ENCODE data around the gene MDFIC. TPM values are rescaled to one million over a fixed set of nuclear protein-coding genes. Genes with fewer than 3 reads are reported as not detected.

MDFIC gene
- total and polyA plus RNA-seq, 12 donors = 11.4 to 172 (median 53.4) TPM

- Histone ChIP-seq H3K27me3 (no peaks in the 10 kb centered on the region), H3K9me3 (replicated peaks in 1 of 3) (no peaks in the 10 kb centered on the region), H3K36me3 (replicated peaks in 1 of 2) (no peaks in the 10 kb centered on the region), H3K4me3 (no peak overlapping the region), H3K27ac (no peak overlapping the region), H3K4me1 (replicated peaks in 1 of 2) (no peaks in the 10 kb centered on the region)
- 92 to 96% (median 94%) methylated on average over 3 of the region's 3 CpGs for WGBS, 4 donors
- TF ChIP-seq CTCF (IDR thresholded peaks at IDR 0.05) = no peak
- no peak for TF ChIP-seq POLR2A (IDR thresholded peaks at IDR 0.05)
- DNase-seq = no peak
- intact Hi-C loops (cut with DNase I) = loop anchor here in 1 of 2 donors (10.0 kb wide), 1 partner anchor 48 kb away; the partner anchor contains the start of gene MDFIC
These were observed 50.7 kb downstream of the MDFIC start for GRCh38 chr7:114972567-114972966.

- intact Hi-C loops (cut with DNase I) = loop anchor here in 1 of 2 donors (10.0 kb wide), 1 partner anchor 48 kb away; the partner anchor contains the start of gene MDFIC
- Histone ChIP-seq H3K27me3 (no peaks in the 10 kb centered on the region), H3K4me3 (no peak overlapping the region), H3K27ac (no peak overlapping the region), H3K36me3 (replicated peaks in 1 of 2) (no peaks in the 10 kb centered on the region), H3K9me3 (replicated peaks in 1 of 3) (no peaks in the 10 kb centered on the region), H3K4me1 (replicated peaks in 1 of 2) (no peaks in the 10 kb centered on the region)
- TF ChIP-seq CTCF (IDR thresholded peaks at IDR 0.05) (no peak), POLR2A (IDR thresholded peaks at IDR 0.05) (no peak)
- DNase-seq = no peak
- WGBS, 4 donors = 80 to 91% (median 80%) methylated on average over 3 of the region's 3 CpGs
These were observed 51.3 kb downstream of the MDFIC start for GRCh38 chr7:114973147-114973546.

- TF ChIP-seq POLR2A (IDR thresholded peaks at IDR 0.05) (no peak), CTCF (IDR thresholded peaks at IDR 0.05) (no peak)
- no peaks in the 10 kb centered on the region for H3K27me3 ChIP-seq
- no peaks in the 10 kb centered on the region for H3K36me3 ChIP-seq (replicated peaks in 1 of 2)
- WGBS, 4 donors = 56 to 64% (median 57%) methylated on average over 2 of the region's 2 CpGs
- H3K27ac ChIP-seq = no peak overlapping the region
- no peak for DNase-seq
- H3K4me1 ChIP-seq (replicated peaks in 1 of 2) = peaks cover 13 to 19% of the 10 kb centered on the region in 2 donors
- no peak overlapping the region for H3K4me3 ChIP-seq
- intact Hi-C loops (cut with DNase I) = loop anchor here in 1 of 2 donors (10.0 kb wide), 1 partner anchor 51 kb away; the partner anchor contains the start of gene MDFIC
- no peaks in the 10 kb centered on the region for H3K9me3 ChIP-seq (replicated peaks in 1 of 3)
These were observed 53.5 kb downstream of the MDFIC start for GRCh38 chr7:114975401-114975800.

- no peak for DNase-seq
- H3K9me3 ChIP-seq (replicated peaks in 1 of 3) = no peaks in the 10 kb centered on the region
- no peak overlapping the region for H3K27ac ChIP-seq
- TF ChIP-seq POLR2A (IDR thresholded peaks at IDR 0.05) (no peak), CTCF (IDR thresholded peaks at IDR 0.05) (no peak)
- no peak overlapping the region for H3K4me3 ChIP-seq
- intact Hi-C loops (cut with DNase I) = loop anchor here in 1 of 2 donors (10.0 kb wide), 1 partner anchor 52 kb away; the partner anchor contains the start of gene MDFIC
- no peaks in the 10 kb centered on the region for H3K36me3 ChIP-seq (replicated peaks in 1 of 2)
- H3K27me3 ChIP-seq = no peaks in the 10 kb centered on the region
- WGBS, 4 donors = 66 to 74% (median 71%) methylated on average over 4 of the region's 4 CpGs
- H3K4me1 ChIP-seq (replicated peaks in 1 of 2) = peaks cover 17 to 29% of the 10 kb centered on the region in 2 donors
These were observed 54.8 kb downstream of the MDFIC start for GRCh38 chr7:114976666-114977065.
